HepG2 (cell line): ENCODE results near the gene MYO9A. TPM values are rescaled to one million over a fixed set of nuclear protein-coding genes. Genes with fewer than 3 reads are reported as not detected.

ENCODE experiments used
- ATAC-seq: fragments of 200-7000 bp; cut with Tn5 transposase; 3 replicates; pipeline ENCODE4 v1.9.1; 2020; ENCODE audit warnings: mild to moderate bottlenecking, moderate library complexity
- BruUV-seq: library from RNA; stranded (reverse); fragments of 400-500 nt; replicated peaks from 2 replicates; lab custom pipeline; 2021; lab: Mats Ljungman, UMichigan
- CTCF ChIA-PET: fragments of 300-600 bp; formaldehyde crosslinking; extraction: SDS; loops from one replicate; lab custom pipeline; 2021; ENCODE audit warnings: low total read pairs, inconsistent platforms, low intra/inter-chr PET ratio; lab: Yijun Ruan, JAX
- POLR2A ChIA-PET: fragments of 350-600 bp; sonication (Branson Sonifier 250); formaldehyde crosslinking; loops from one replicate; lab custom pipeline; 2020; ENCODE audit warnings: antibody characterized with exemption, inconsistent platforms; lab: Yijun Ruan, JAX
- DNase-seq: peaks from one replicate; pipeline ENCODE4 v3.0.0-alpha.2; 2015; ENCODE audit warnings: low spot score
- FAIRE-seq: peaks from 3 replicates; lab custom pipeline; 2011; peaks lifted over from hg19 to GRCh38; lab: Jason Lieb, UNC
- H2AFZ ChIP-seq: one replicate; pipeline ENCODE4 v1.6.1; 2011; ENCODE audit warnings: low read length, inconsistent platforms
- H3K27ac ChIP-seq: fragments of 300-600 bp; 3 replicates; pipeline ENCODE4 v1.8.0; 2011; ENCODE audit warnings: mixed run types, mild to moderate bottlenecking, mixed read lengths, low read length, inconsistent platforms; ENCODE audit not compliant: insufficient read depth; ENCODE audit errors: extremely low read length
- H3K27me3 ChIP-seq, 2 experiments: fragments of 200-600 bp in 1 of 2; 2 replicates in 1 of 2; 3 replicates in 1 of 2; pipeline versions ENCODE4 v1.6.0 to v1.8.0; 2011; ENCODE audit warnings: low read length in 2 of 2, mild to moderate bottlenecking in 2 of 2, moderate library complexity in 2 of 2, inconsistent platforms in 1 of 2; ENCODE audit not compliant: insufficient read depth in 2 of 2, control insufficient read depth in 1 of 2
- H3K36me3 ChIP-seq, 2 experiments: fragments of 200-600 bp in 1 of 2; replicated peaks in 1 of 2; 2 replicates in 1 of 2; 3 replicates in 1 of 2; pipeline versions ENCODE4 v1.5.1 to v1.8.0; 2011; ENCODE audit warnings: low read length in 2 of 2, inconsistent platforms in 1 of 2; ENCODE audit not compliant: insufficient read depth in 2 of 2, control insufficient read depth in 1 of 2
- H3K4me1 ChIP-seq: 2 replicates; pipeline ENCODE4 v1.5.1; 2012; ENCODE audit warnings: low read length, inconsistent platforms; ENCODE audit not compliant: insufficient read depth
- H3K4me2 ChIP-seq: 2 replicates; pipeline ENCODE4 v1.6.0; 2011; ENCODE audit warnings: low read depth, low read length, inconsistent platforms
- H3K4me3 ChIP-seq, 3 experiments: fragments of 200-600 bp in 1 of 3; sonication (generic), shearing (Covaris generic) in 1 of 3; replicated peaks in 1 of 3; 2 replicates each; pipeline ENCODE4 v1.5.1; 2011 to 2016; ENCODE audit warnings: low read length in 3 of 3, inconsistent platforms in 2 of 3, low read depth in 2 of 3, mild to moderate bottlenecking in 2 of 3, control low read depth in 1 of 3, mixed read lengths in 1 of 3; ENCODE audit not compliant: insufficient read depth in 1 of 3
- H3K79me2 ChIP-seq: one replicate; pipeline ENCODE4 v1.6.1; 2011; ENCODE audit warnings: low read length, inconsistent platforms; ENCODE audit not compliant: insufficient read depth
- H3K9ac ChIP-seq: 2 replicates; pipeline ENCODE4 v1.6.0; 2011; ENCODE audit warnings: mild to moderate bottlenecking, low read depth, low read length, inconsistent platforms; ENCODE audit not compliant: insufficient read depth
- H3K9me3 ChIP-seq: 2 replicates; pipeline ENCODE4 v1.5.1; 2012; ENCODE audit warnings: mild to moderate bottlenecking, low read length
- H4K20me1 ChIP-seq: 2 replicates; pipeline ENCODE4 v1.6.0; 2011; ENCODE audit warnings: inconsistent platforms, mild to moderate bottlenecking, low read length, moderate library complexity; ENCODE audit not compliant: insufficient read depth
- ATF7 ChIP-seq, 2 experiments: fragments of 450-650 bp in 1 of 2; sonication (generic) in 1 of 2; formaldehyde crosslinking in 1 of 2; IDR thresholded peaks; 2 replicates each; pipeline versions ENCODE4 v1.4.0 to v1.6.1; 2016 to 2020; ENCODE audit warnings: antibody characterized with exemption in 1 of 2, mild to moderate bottlenecking in 1 of 2, missing genetic modification reagents in 1 of 2
- EHMT2 ChIP-seq: fragments of 200-600 bp; sonication (generic); IDR thresholded peaks from 2 replicates; pipeline ENCODE4 v1.7.0; 2017; ENCODE audit warnings: antibody characterized with exemption, low read depth, low read length, borderline replicate concordance
- EP300 ChIP-seq, 3 experiments: sonication (generic) in 1 of 3; formaldehyde crosslinking in 1 of 3; IDR thresholded peaks; 2 replicates each; pipeline versions ENCODE4 v1.5.1 to v1.6.1; 2011 to 2020; ENCODE audit warnings: low read depth in 2 of 3, low read length in 2 of 3, borderline replicate concordance in 1 of 3, improper control_type of control experiment in 1 of 3, mild to moderate bottlenecking in 1 of 3, missing genetic modification reagents in 1 of 3, moderate library complexity in 1 of 3
- HBP1 ChIP-seq: IDR thresholded peaks from 2 replicates; pipeline ENCODE4 v1.6.1; 2016; ENCODE audit warnings: low read depth, control low read depth
- RCOR2 ChIP-seq: IDR thresholded peaks from 2 replicates; pipeline ENCODE4 v1.6.1; 2016; ENCODE audit warnings: missing biosample characterization, missing genetic modification reagents
- TEAD2 ChIP-seq: sonication (generic); formaldehyde crosslinking; IDR thresholded peaks from 2 replicates; pipeline ENCODE4 v1.9.0; 2021; ENCODE audit warnings: missing genetic modification reagents
- TOPORS ChIP-seq: sonication (generic); formaldehyde crosslinking; IDR thresholded peaks from 2 replicates; pipeline ENCODE4 v1.8.0; 2023; ENCODE audit warnings: mild to moderate bottlenecking, missing genetic modification reagents
- ZNF142 ChIP-seq: sonication (generic); formaldehyde crosslinking; IDR thresholded peaks from 2 replicates; pipeline ENCODE4 v1.4.0; 2020; ENCODE audit warnings: missing genetic modification reagents
- ZNF160 ChIP-seq: sonication (generic); formaldehyde crosslinking; IDR thresholded peaks from 2 replicates; pipeline ENCODE4 v1.8.0; 2022; ENCODE audit warnings: mild to moderate bottlenecking, inconsistent platforms, missing genetic modification reagents
- ZNF460 ChIP-seq: sonication (generic); formaldehyde crosslinking; IDR thresholded peaks from 2 replicates; pipeline ENCODE4 v1.5.1; 2020; ENCODE audit warnings: missing genetic modification reagents, mild to moderate bottlenecking, borderline replicate concordance
- ZNF629 ChIP-seq: sonication (generic); formaldehyde crosslinking; conservative IDR thresholded peaks from 2 replicates; pipeline ENCODE4 v1.5.0; 2020; ENCODE audit warnings: missing genetic modification reagents
- ZNF644 ChIP-seq: IDR thresholded peaks from 2 replicates; pipeline ENCODE4 v1.6.1; 2016; ENCODE audit warnings: low read depth
- ZNF841 ChIP-seq: sonication (generic); formaldehyde crosslinking; IDR thresholded peaks from 2 replicates; pipeline ENCODE4 v1.8.1; 2023; ENCODE audit warnings: missing genetic modification reagents, borderline replicate concordance
- ZSCAN29 ChIP-seq: sonication (generic); formaldehyde crosslinking; conservative IDR thresholded peaks from 2 replicates; pipeline ENCODE4 v1.4.0; 2020; ENCODE audit warnings: mild to moderate bottlenecking, missing genetic modification reagents
- in situ Hi-C: cut with HindIII; loops from 2 replicates; pipeline ENCODE4 v1.10.0; 2017; ENCODE audit warnings: low pct_unique_long_range_greater_than_20kb; ENCODE audit not compliant: extremely low pct_ligation_motif_present
- intact Hi-C: fragments of 100-400 bp; cut with micrococcal nuclease; formaldehyde crosslinking; loops from one replicate; pipeline ENCODE4 v1.10.0; 2022; ENCODE audit not compliant: unreplicated experiment
- polyA plus RNA-seq, 8 experiments: library from polyadenylated mRNA; depleted of rRNA in 3 of 8; stranded (reverse) in 7 of 8; unstranded in 1 of 8; fragments of >200 nt; fragmentation: Illumina TruSeq in 4 of 8; extraction: Trizol in 4 of 8; gene quantifications; 2 replicates each; pipeline versions ENCODE4 v1.2.1 to v1.2.3, GENCODE V29; 2011 to 2016; ENCODE audit warnings: low read depth in 4 of 8, missing spikeins in 1 of 8, mixed read lengths in 1 of 8; ENCODE audit not compliant: insufficient read depth in 1 of 8
- total RNA-seq, 5 experiments: library from RNA; depleted of rRNA; stranded (reverse); fragments of >200 nt; fragmentation: Illumina TruSeq; extraction: Trizol; gene quantifications; 2 replicates each; pipeline ENCODE4 v1.2.3, GENCODE V29; 2016; ENCODE audit warnings: low read depth in 1 of 5
- TF ChIP-seq, protein P1 (sequence below): sonication (generic); formaldehyde crosslinking; IDR thresholded peaks from 2 replicates; pipeline ENCODE4 v1.8.1; 2022; ENCODE audit warnings: mild to moderate bottlenecking, missing genetic modification reagents
- TF ChIP-seq, protein P2 (sequence below): IDR thresholded peaks from 2 replicates; pipeline ENCODE4 v1.6.1; 2018; ENCODE audit warnings: missing genetic modification reagents

The MYO9A gene
- total and polyA plus RNA-seq, 2 of the 13 experiments (the other 11 are each of a cell fraction or from before 2014, with no cell fraction given) = 4.8 to 15.3 TPM

DNA sequence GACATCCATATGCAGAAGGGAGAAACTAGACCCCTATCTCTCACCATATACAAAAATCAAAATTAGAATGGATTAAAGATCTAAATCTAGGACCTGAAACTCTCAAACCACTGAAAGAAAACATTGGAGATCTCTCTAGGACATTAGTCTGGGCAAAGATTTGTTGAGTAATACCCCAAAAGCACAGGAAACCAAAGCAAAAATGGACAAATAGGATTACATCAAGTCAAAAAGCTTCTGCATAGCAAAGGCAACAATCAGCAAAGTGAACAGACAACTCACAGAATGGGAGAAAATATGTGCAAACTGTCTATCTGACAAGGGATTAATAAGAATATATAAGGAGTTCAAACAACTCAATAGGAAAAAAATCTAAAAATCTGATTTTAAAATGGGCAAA, 54.8 kb downstream of the MYO9A start:
- no peak overlapping the region for H3K4me2 ChIP-seq
- DNase-seq (no peak), FAIRE-seq (no peak), ATAC-seq (no peak)
- no peak overlapping the region for H3K9ac ChIP-seq
- H3K79me2 ChIP-seq = no peaks in the 10 kb centered on the region
- no peak overlapping the region for H3K4me3 ChIP-seq
- H4K20me1 ChIP-seq = no peaks in the 10 kb centered on the region
- intact Hi-C loops = no loop called here
- no TSS peak for BruUV-seq
- H3K27me3 ChIP-seq = no peaks in the 10 kb centered on the region
- H3K36me3 ChIP-seq = no peaks in the 10 kb centered on the region
- H2AFZ ChIP-seq = no peak overlapping the region
- H3K27ac ChIP-seq = no peak overlapping the region
- ChIA-PET CTCF (no interaction called here), POLR2A (no interaction called here)
- no peaks in the 10 kb centered on the region for H3K4me1 ChIP-seq
- in situ Hi-C loops = no loop called here
- H3K9me3 ChIP-seq = no peaks in the 10 kb centered on the region
- no peak for TF ChIP-seq ATF7 (IDR thresholded peaks at IDR 0.05)
- no peak for TF ChIP-seq ATF7 (CRISPR knock-in tag; IDR thresholded peaks at IDR 0.05)
- no peak for TF ChIP-seq TEAD2 (CRISPR knock-in tag)
- TF ChIP-seq, protein P1, sequence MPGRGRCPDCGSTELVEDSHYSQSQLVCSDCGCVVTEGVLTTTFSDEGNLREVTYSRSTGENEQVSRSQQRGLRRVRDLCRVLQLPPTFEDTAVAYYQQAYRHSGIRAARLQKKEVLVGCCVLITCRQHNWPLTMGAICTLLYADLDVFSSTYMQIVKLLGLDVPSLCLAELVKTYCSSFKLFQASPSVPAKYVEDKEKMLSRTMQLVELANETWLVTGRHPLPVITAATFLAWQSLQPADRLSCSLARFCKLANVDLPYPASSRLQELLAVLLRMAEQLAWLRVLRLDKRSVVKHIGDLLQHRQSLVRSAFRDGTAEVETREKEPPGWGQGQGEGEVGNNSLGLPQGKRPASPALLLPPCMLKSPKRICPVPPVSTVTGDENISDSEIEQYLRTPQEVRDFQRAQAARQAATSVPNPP (CRISPR knock-in tag) = no peak
- no peak for TF ChIP-seq ZNF629 (CRISPR knock-in tag)
- no peak for TF ChIP-seq EHMT2
- no peak for TF ChIP-seq ZSCAN29 (CRISPR knock-in tag)
- TF ChIP-seq EP300 (IDR thresholded peaks at IDR 0.05; ENCODE audit: low read depth in 2 of 2, low read length in 2 of 2) = no peak
- no peak for TF ChIP-seq EP300 (CRISPR knock-in tag; IDR thresholded peaks at IDR 0.05; ENCODE audit: borderline replicate concordance)
- TF ChIP-seq, protein P2, sequence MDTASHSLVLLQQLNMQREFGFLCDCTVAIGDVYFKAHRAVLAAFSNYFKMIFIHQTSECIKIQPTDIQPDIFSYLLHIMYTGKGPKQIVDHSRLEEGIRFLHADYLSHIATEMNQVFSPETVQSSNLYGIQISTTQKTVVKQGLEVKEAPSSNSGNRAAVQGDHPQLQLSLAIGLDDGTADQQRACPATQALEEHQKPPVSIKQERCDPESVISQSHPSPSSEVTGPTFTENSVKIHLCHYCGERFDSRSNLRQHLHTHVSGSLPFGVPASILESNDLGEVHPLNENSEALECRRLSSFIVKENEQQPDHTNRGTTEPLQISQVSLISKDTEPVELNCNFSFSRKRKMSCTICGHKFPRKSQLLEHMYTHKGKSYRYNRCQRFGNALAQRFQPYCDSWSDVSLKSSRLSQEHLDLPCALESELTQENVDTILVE (CRISPR knock-in tag) = no peak
- no peak for TF ChIP-seq TOPORS (CRISPR knock-in tag)
- no peak for TF ChIP-seq ZNF460 (CRISPR knock-in tag)
- TF ChIP-seq RCOR2 = no peak
- TF ChIP-seq ZNF644 (CRISPR knock-in tag) = no peak
- TF ChIP-seq HBP1 (CRISPR knock-in tag) = no peak
- no peak for TF ChIP-seq ZNF160 (CRISPR knock-in tag)
- no peak for TF ChIP-seq ZNF142
- no peak for TF ChIP-seq ZNF841
